Pancreas (tissue), 10 donors: ENCODE data around the gene PPP1R15B. TPM values are rescaled to one million over a fixed set of nuclear protein-coding genes. Genes with fewer than 3 reads are reported as not detected.
A peak's percentile ranks its signal among the peaks of the same experiment; 100 is the strongest.

Source experiments
- ATAC-seq, 4 donors: fragments of 200-7000 bp; cut with Tn5 transposase; one replicate each; pipeline versions ENCODE4 v1.8.0 to v1.9.1; 2020; ENCODE audit warnings: mild to moderate bottlenecking in 4 of 4, moderate library complexity in 4 of 4
- DNase-seq, 6 donors: peaks; one replicate each; pipeline ENCODE4 v3.0.0-alpha.2; 2020
- FAIRE-seq: peaks from 2 replicates; lab custom pipeline; 2012; peaks lifted over from hg19 to GRCh38; lab: Jason Lieb, UNC
- H3K27ac ChIP-seq, 4 donors: fragments of 200-600 bp; sonication (generic); 1 replicate in 3 of 4; 2 replicates in 1 of 4; pipeline versions ENCODE4 v1.5.0 to v1.8.0; 2020
- H3K27me3 ChIP-seq, 4 donors: fragments of 200-600 bp; one replicate each; pipeline ENCODE4 v1.8.0; 2021
- H3K36me3 ChIP-seq, 3 donors: fragments of 200-600 bp; sonication (generic) in 1 of 3; one replicate each; pipeline versions ENCODE4 v1.5.0 to v1.8.0; 2020 to 2021
- H3K4me1 ChIP-seq, 3 donors: fragments of 200-600 bp; one replicate each; pipeline ENCODE4 v1.8.0; 2021
- H3K4me3 ChIP-seq, 4 donors: fragments of 200-600 bp; sonication (generic) in 2 of 4; one replicate each; pipeline versions ENCODE4 v1.5.0 to v1.8.0; 2020 to 2021
- H3K9me3 ChIP-seq, 4 donors: fragments of 200-600 bp; one replicate each; pipeline ENCODE4 v1.8.0; 2021
- WGBS, 2 donors: extraction: QIAGEN DNeasy Blood & Tissue Kit; methylation state at CpG; one replicate each; pipeline ENCODE4 v1.1.7; 2013; 5-methylcytosine and 5-hydroxymethylcytosine counted together
- intact Hi-C, 3 donors: fragments of 100-400 bp; cut with DNase I; formaldehyde crosslinking; loops; one replicate each; pipeline versions ENCODE4 v1.11.1 to v1.14.2; 2022
- polyA plus RNA-seq, 2 donors: library from polyadenylated mRNA; stranded (reverse); fragments of 200-250 nt; gene quantifications; one replicate each; pipeline ENCODE4 v1.2.3, GENCODE V29; 2013
- total RNA-seq, 6 donors: library from RNA; stranded (reverse); fragmentation: NEBNext Ultra II Directional in 4 of 6; extraction: Animal tissue kit (Norgen Biotek cat#: 25700) in 4 of 6; gene quantifications; one replicate each; pipeline versions ENCODE4 v1.2.1 to v1.2.4, GENCODE V29; 2021 to 2023
- TF ChIP-seq, protein P1 (sequence below), 4 donors: fragments of 200-600 bp; sonication (generic) in 3 of 4; IDR thresholded peaks; one replicate each; pipeline versions ENCODE4 v1.5.0 to v1.8.0; 2021; ENCODE audit warnings: antibody characterized with exemption in 4 of 4
- donor health status: healthy with polysubstance abuse.
- donor health status: DM: no; HTN: no; CAD: no; lungs with moderate emphysema.
- donor health status: DM: no; HTN: no; CAD: no.
- donor health status: control.
- donor health status: control.
- donor health status: Bipolar disorder and iron deficiency.
- donor health status: DM: yes; HTN: yes; CAD: no.
- donor health status: DM: no; HTN: no; CAD: no.
- donor health status: DM: no; HTN: no; CAD: no.
- donor health status: DM: yes; HTN: yes; CAD: no.

The PPP1R15B gene
- total and polyA plus RNA-seq, 8 donors = 7.8 to 47.9 (median 21.5) TPM

- ATAC-seq = peak; percentile 79 to 95 (median 90)
- peak overlapping the region in 3 of 4 donors; percentile 13 to 58 (median 55) for H3K27ac ChIP-seq
- no peaks in the 10 kb centered on the region for H3K27me3 ChIP-seq
- TF ChIP-seq, protein P1, sequence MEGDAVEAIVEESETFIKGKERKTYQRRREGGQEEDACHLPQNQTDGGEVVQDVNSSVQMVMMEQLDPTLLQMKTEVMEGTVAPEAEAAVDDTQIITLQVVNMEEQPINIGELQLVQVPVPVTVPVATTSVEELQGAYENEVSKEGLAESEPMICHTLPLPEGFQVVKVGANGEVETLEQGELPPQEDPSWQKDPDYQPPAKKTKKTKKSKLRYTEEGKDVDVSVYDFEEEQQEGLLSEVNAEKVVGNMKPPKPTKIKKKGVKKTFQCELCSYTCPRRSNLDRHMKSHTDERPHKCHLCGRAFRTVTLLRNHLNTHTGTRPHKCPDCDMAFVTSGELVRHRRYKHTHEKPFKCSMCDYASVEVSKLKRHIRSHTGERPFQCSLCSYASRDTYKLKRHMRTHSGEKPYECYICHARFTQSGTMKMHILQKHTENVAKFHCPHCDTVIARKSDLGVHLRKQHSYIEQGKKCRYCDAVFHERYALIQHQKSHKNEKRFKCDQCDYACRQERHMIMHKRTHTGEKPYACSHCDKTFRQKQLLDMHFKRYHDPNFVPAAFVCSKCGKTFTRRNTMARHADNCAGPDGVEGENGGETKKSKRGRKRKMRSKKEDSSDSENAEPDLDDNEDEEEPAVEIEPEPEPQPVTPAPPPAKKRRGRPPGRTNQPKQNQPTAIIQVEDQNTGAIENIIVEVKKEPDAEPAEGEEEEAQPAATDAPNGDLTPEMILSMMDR (IDR thresholded peaks at IDR 0.05) = peak; percentile 90 to 95 (median 92)
- H3K4me3 ChIP-seq = peak overlapping the region; percentile 3 to 43 (median 24)
- DNase-seq = peak; percentile 61 to 83 (median 70)
- no peaks in the 10 kb centered on the region for H3K36me3 ChIP-seq
- 0 to 1% methylated on average over 27 of the region's 27 CpGs for WGBS, 2 donors
- peaks cover 0 to 7% (median 4%) of the 10 kb centered on the region in 3 donors for H3K4me1 ChIP-seq
- H3K9me3 ChIP-seq = no peaks in the 10 kb centered on the region
- FAIRE-seq = no peak
- intact Hi-C loops = loop anchor here (5.0 to 10.0 kb wide), 2 partner anchors 106 to 109 kb away; no protein-coding TSS in a partner anchor
Observed at GRCh38 chr1:204363335-204364114, 48.1 kb downstream of the PPP1R15B start.

- peak in 2 of 4 donors; percentile 1 to 11 for ATAC-seq
Observed at GRCh38 chr1:204362984-204363334, 48.7 kb downstream of the PPP1R15B start.

GRCh38 chr1:204361781-204362180, 49.8 kb downstream of the PPP1R15B start:
- Histone ChIP-seq H3K4me3 (no peak overlapping the region), H3K9me3 (no peaks in the 10 kb centered on the region), H3K4me1 (peaks cover 0 to 7% (median 4%) of the 10 kb centered on the region in 3 donors), H3K27me3 (no peaks in the 10 kb centered on the region), H3K36me3 (no peaks in the 10 kb centered on the region), H3K27ac (peak overlapping the region in 1 of 4 donors; percentile 8)
- TF ChIP-seq, protein P1 (IDR thresholded peaks at IDR 0.05) = no peak
- no peak for FAIRE-seq
- intact Hi-C loops = loop anchor here (5.0 to 10.0 kb wide), 2 partner anchors 104 to 107 kb away; no protein-coding TSS in a partner anchor
- no peak for DNase-seq
- WGBS, 2 donors = 86 to 92% methylated on average over 10 of the region's 10 CpGs
- ATAC-seq = no peak

More at GRCh38 chr1:204362984-204363334, 48.7 kb downstream of the PPP1R15B start:
- intact Hi-C loops = loop anchor here (5.0 to 10.0 kb wide), 2 partner anchors 106 to 108 kb away; no protein-coding TSS in a partner anchor
- Histone ChIP-seq H3K4me1 (peaks cover 0 to 7% (median 4%) of the 10 kb centered on the region in 3 donors), H3K4me3 (peak overlapping the region in 2 of 4 donors; percentile 38 to 43), H3K9me3 (no peaks in the 10 kb centered on the region), H3K36me3 (no peaks in the 10 kb centered on the region), H3K27ac (peak overlapping the region in 2 of 4 donors; percentile 55 to 58), H3K27me3 (no peaks in the 10 kb centered on the region)
- no peak for DNase-seq
- no peak for FAIRE-seq
- TF ChIP-seq, protein P1 (IDR thresholded peaks at IDR 0.05) = no peak
- WGBS, 2 donors = 37 to 42% methylated on average over 11 of the region's 11 CpGs

GRCh38 chr1:204361341-204361771, 50.3 kb downstream of the PPP1R15B start:
- H3K4me3 ChIP-seq = no peak overlapping the region
- 53 to 64% methylated on average over 2 of the region's 2 CpGs for WGBS, 2 donors
- DNase-seq (peak in 1 of 6 donors; percentile 62), ATAC-seq (no peak), FAIRE-seq (no peak)
- no peaks in the 10 kb centered on the region for H3K36me3 ChIP-seq
- H3K9me3 ChIP-seq = no peaks in the 10 kb centered on the region
- TF ChIP-seq, protein P1 (IDR thresholded peaks at IDR 0.05) = no peak
- no peaks in the 10 kb centered on the region for H3K27me3 ChIP-seq
- H3K27ac ChIP-seq = peak overlapping the region in 2 of 4 donors; percentile 8 to 38
- intact Hi-C loops = loop anchor here (5.0 to 10.0 kb wide), 2 partner anchors 104 to 107 kb away; no protein-coding TSS in a partner anchor
- H3K4me1 ChIP-seq = peaks cover 0 to 7% (median 4%) of the 10 kb centered on the region in 3 donors
